IPS-18c (cell line): Measurements from ENCODE around the gene NOD1.

Source experiments
- H3K4me3 ChIP-seq: 2 replicates; pipeline ENCODE4 v1.7.0; 2013; ENCODE audit warnings: low read depth, mild to moderate bottlenecking, low read length, moderate library complexity; ENCODE audit not compliant: insufficient read depth
- H3K9me3 ChIP-seq: one replicate; pipeline ENCODE4 v1.6.1; 2013; ENCODE audit warnings: mild to moderate bottlenecking, low read length, moderate library complexity; ENCODE audit not compliant: control insufficient read depth, insufficient read depth

NOD1 gene

GRCh38 chr7:30474485-30474884 lies 4.1 kb downstream of the NOD1 start:
- Histone ChIP-seq H3K9me3 (peaks cover 2% of the 10 kb centered on the region), H3K4me3 (no peak overlapping the region)

- Histone ChIP-seq H3K4me3 (no peak overlapping the region), H3K9me3 (peaks cover 2% of the 10 kb centered on the region)
Measured at GRCh38 chr7:30473903-30474302, 4.7 kb downstream of the NOD1 start.

- Histone ChIP-seq H3K9me3 (peaks cover 2% of the 10 kb centered on the region), H3K4me3 (no peak overlapping the region)
Measured at GRCh38 chr7:30472784-30473775, 5.5 kb downstream of the NOD1 start.

- Histone ChIP-seq H3K9me3 (peaks cover 2% of the 10 kb centered on the region), H3K4me3 (no peak overlapping the region)
Measured at GRCh38 chr7:30472081-30472783, 6.4 kb downstream of the NOD1 start.

- Histone ChIP-seq H3K4me3 (no peak overlapping the region), H3K9me3 (peaks cover 2% of the 10 kb centered on the region)
Measured at GRCh38 chr7:30471205-30471604, 7.4 kb downstream of the NOD1 start.

- Histone ChIP-seq H3K4me3 (no peak overlapping the region), H3K9me3 (peaks cover 2% of the 10 kb centered on the region)
Measured at GRCh38 chr7:30470771-30471170, 7.8 kb downstream of the NOD1 start.

- no peak overlapping the region for H3K4me3 ChIP-seq
- H3K9me3 ChIP-seq: peaks cover 2% of the 10 kb centered on the region
Measured at GRCh38 chr7:30470163-30470770, 8.3 kb downstream of the NOD1 start.

GRCh38 chr7:30469303-30469702 lies 9.3 kb downstream of the NOD1 start:
- Histone ChIP-seq H3K9me3 (peaks cover 2% of the 10 kb centered on the region), H3K4me3 (no peak overlapping the region)

GRCh38 chr7:30468791-30469190 lies 9.8 kb downstream of the NOD1 start:
- Histone ChIP-seq H3K4me3 (no peak overlapping the region), H3K9me3 (peaks cover 2% of the 10 kb centered on the region)

GRCh38 chr7:30468041-30468440 lies 10.5 kb downstream of the NOD1 start:
- no peak overlapping the region for H3K4me3 ChIP-seq
- H3K9me3 ChIP-seq: peaks cover 2% of the 10 kb centered on the region

GRCh38 chr7:30467271-30467670 lies 11.3 kb downstream of the NOD1 start:
- H3K9me3 ChIP-seq: peaks cover 2% of the 10 kb centered on the region
- H3K4me3 ChIP-seq: no peak overlapping the region

- peaks cover 2% of the 10 kb centered on the region for H3K9me3 ChIP-seq
- H3K4me3 ChIP-seq: no peak overlapping the region
Measured at GRCh38 chr7:30466266-30466665, 12.3 kb downstream of the NOD1 start.

GRCh38 chr7:30465811-30466180 lies 12.8 kb downstream of the NOD1 start:
- peaks cover 2% of the 10 kb centered on the region for H3K9me3 ChIP-seq
- no peak overlapping the region for H3K4me3 ChIP-seq

- Histone ChIP-seq H3K4me3 (no peak overlapping the region), H3K9me3 (no peaks in the 10 kb centered on the region)
Measured at GRCh38 chr7:30465046-30465810, 13.4 kb downstream of the NOD1 start.

GRCh38 chr7:30464231-30464671 lies 14.3 kb downstream of the NOD1 start:
- Histone ChIP-seq H3K9me3 (no peaks in the 10 kb centered on the region), H3K4me3 (no peak overlapping the region)

- Histone ChIP-seq H3K9me3 (no peaks in the 10 kb centered on the region), H3K4me3 (no peak overlapping the region)
Measured at GRCh38 chr7:30463405-30464145, 15.0 kb downstream of the NOD1 start.
